ENCODE results near the gene SSH3. TPM values are rescaled to one million over a fixed set of nuclear protein-coding genes. Genes with fewer than 3 reads are reported as not detected.

Gene SSH3
- total and polyA plus RNA-seq, 2 of the 4 experiments (the other 2 are of a cell fraction), result 7.3 to 26.7 TPM

DNA sequence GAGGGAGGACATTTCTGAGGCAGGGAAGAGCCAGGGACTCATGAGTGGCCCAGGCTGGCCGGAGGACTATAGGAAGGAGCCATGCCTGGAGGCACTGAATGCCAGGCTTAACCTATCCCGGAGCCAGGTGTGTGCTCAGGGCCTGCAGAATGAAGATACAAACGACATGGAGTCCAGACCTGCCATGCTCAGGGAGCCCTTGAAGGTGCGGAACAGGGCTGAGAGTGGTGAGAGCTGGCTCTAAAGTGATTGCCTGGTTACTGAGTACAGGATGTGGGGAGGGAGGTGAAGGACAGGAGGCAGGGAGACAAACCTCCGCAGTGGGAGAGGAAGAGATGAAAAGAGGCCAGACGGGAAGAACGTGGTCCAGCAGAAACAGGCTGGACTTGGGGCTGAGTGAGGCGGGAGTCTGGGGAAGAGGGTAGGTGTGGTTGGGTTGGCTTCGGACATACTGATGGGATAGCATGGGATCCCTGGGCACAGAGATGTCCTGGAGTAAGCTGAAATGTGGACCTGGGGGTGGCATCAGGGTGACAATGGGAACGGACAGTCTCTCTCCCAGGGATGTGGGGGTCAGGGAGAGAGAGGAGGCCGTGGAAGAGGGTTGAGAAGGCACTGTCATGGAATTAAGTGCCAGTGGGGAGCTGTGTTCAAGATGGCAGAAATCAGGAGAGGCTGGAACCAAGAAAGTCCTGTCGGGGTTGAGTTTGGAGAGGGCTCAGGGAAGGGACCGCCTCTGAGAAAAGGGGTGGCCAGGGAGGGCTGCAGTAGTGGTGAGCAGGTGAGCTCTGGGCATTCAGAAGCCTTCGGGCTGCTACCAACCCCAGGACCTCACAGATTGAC, 15.8 kb upstream of the SSH3 start:
- ChIA-PET POLR2A (ENCODE audit: unreplicated experiment) (interaction anchor here (0.6 to 0.7 kb wide), 2 partner anchors 15 to 44 kb away, joined by 3 to 5 read pairs; partner anchors contain the start of gene SSH3), CTCF (interaction anchor here (1.0 to 1.1 kb wide), 2 partner anchors 10 to 15 kb away, joined by 3 read pairs; no protein-coding TSS in a partner anchor)
- in situ Hi-C loops (cut with MboI; ENCODE audit: low sequenced_read_pairs) (no loop called here), dilution Hi-C loops (cut with HindIII; ENCODE audit: low sequenced_read_pairs, unreplicated experiment) (no loop called here), intact Hi-C loops (cut with micrococcal nuclease) (loop anchor here (2.0 kb wide), 2 partner anchors 15 to 25 kb away; partner anchors contain the start of gene SSH3)
- no peaks in the 10 kb centered on the region for H3K9me3 ChIP-seq (ENCODE audit: control insufficient read depth, insufficient read depth, low read length)
- peak overlapping the region; percentile 98 for H4K5ac ChIP-seq (ENCODE audit: low read depth, low read length)
- peak overlapping the region; percentile 81 for H3K56ac ChIP-seq (ENCODE audit: extremely low read depth, insufficient read depth, low read length)
- peak overlapping the region; percentile 81 for H3K4me2 ChIP-seq (ENCODE audit: low read depth, low read length)
- peak overlapping the region; percentile 81 for H3K18ac ChIP-seq (ENCODE audit: low read depth, low read length)
- peak overlapping the region; percentile 97 for H2AFZ ChIP-seq (replicated peaks; ENCODE audit: low read length, poor library complexity)
- no peaks in the 10 kb centered on the region for H3K27me3 ChIP-seq (ENCODE audit: control insufficient read depth, insufficient read depth, low read length)
- peak overlapping the region; percentile 94 for H3K27ac ChIP-seq (ENCODE audit: insufficient read depth, low read length)
- peaks cover 19% of the 10 kb centered on the region for H3K4me1 ChIP-seq (ENCODE audit: control insufficient read depth, insufficient read depth, low read length)
- H4K8ac ChIP-seq (ENCODE audit: low read depth in 2 of 2, low read length in 2 of 2), result peak overlapping the region; percentile 97 to 100
- peak overlapping the region; percentile 11 for H2BK20ac ChIP-seq (ENCODE audit: low read depth, low read length)
- peak overlapping the region; percentile 95 for H3K4ac ChIP-seq (ENCODE audit: low read depth, low read length)
- H3K79me1 ChIP-seq (ENCODE audit: low read depth in 1 of 2, low read length in 2 of 2), result peaks cover 14 to 49% of the 10 kb centered on the region in 2 experiments; a peak in 3 of 4 replicates
- H3K4me3 ChIP-seq (ENCODE audit: insufficient read depth, low read depth, low read length), result no peak overlapping the region
- peak overlapping the region; percentile 64; the same call in 2 of the 3 replicates for H2BK15ac ChIP-seq (ENCODE audit: low read depth, low read length)
- peak overlapping the region; percentile 99 for H2AK9ac ChIP-seq (replicated peaks; ENCODE audit: low read depth, low read length, poor library complexity)
- H4K91ac ChIP-seq (ENCODE audit: insufficient read depth, low read depth, low read length), result peak overlapping the region; percentile 99
- H2AK5ac ChIP-seq (ENCODE audit: low read depth, low read length), result peak overlapping the region; percentile 99
- H3K23ac ChIP-seq (ENCODE audit: low read depth, low read length), result peak overlapping the region; percentile 86; the same call in 1 of the 2 replicates
- ATAC-seq (ENCODE audit: low read depth) (no peak), DNase-seq (no peak)
- peak overlapping the region; percentile 58 for H2BK120ac ChIP-seq (ENCODE audit: low read depth, low read length)
- peaks cover 56% of the 10 kb centered on the region for H3K36me3 ChIP-seq (ENCODE audit: control insufficient read depth, insufficient read depth, low read length)
- 92% methylated on average over 9 of the region's 14 CpGs; no CpG with 5 or more reads in 1 of the 2 experiments for WGBS, 2 experiments (ENCODE audit: extremely low coverage in 2 of 2, insufficient read length in 1 of 2)
- no TSS peak for BruUV-seq (replicated peaks)
- peaks cover 4% of the 10 kb centered on the region; the same call in 1 of the 2 replicates for H4K20me1 ChIP-seq (ENCODE audit: insufficient read depth, low read length)
- peak overlapping the region; percentile 90 for H2BK5ac ChIP-seq (ENCODE audit: low read depth, low read length, poor library complexity, severe bottlenecking)
- H3K9ac ChIP-seq (ENCODE audit: low read depth, low read length), result peak overlapping the region; percentile 87
- peaks cover 22% of the 10 kb centered on the region; the same call in 1 of the 2 replicates for H3K9me1 ChIP-seq (ENCODE audit: insufficient read depth, low read length)
- H3K14ac ChIP-seq (replicated peaks; ENCODE audit: low read depth, low read length), result peak overlapping the region; percentile 94
- TF ChIP-seq MAFK (IDR thresholded peaks at IDR 0.05; ENCODE audit: low read depth, low read length), result no peak
- no peak for TF ChIP-seq CHD1 (IDR thresholded peaks at IDR 0.05; ENCODE audit: low read depth, low read length)
- TF ChIP-seq, protein P1, sequence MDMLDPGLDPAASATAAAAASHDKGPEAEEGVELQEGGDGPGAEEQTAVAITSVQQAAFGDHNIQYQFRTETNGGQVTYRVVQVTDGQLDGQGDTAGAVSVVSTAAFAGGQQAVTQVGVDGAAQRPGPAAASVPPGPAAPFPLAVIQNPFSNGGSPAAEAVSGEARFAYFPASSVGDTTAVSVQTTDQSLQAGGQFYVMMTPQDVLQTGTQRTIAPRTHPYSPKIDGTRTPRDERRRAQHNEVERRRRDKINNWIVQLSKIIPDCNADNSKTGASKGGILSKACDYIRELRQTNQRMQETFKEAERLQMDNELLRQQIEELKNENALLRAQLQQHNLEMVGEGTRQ (IDR thresholded peaks at IDR 0.05; ENCODE audit: low read depth, low read length), result no peak
- TF ChIP-seq NFE2L2 (IDR thresholded peaks at IDR 0.05; ENCODE audit: low read depth, low read length), result no peak
- TF ChIP-seq RFX5 (IDR thresholded peaks at IDR 0.05; ENCODE audit: low read depth, low read length), result no peak
- TF ChIP-seq MAZ (IDR thresholded peaks at IDR 0.05; ENCODE audit: borderline replicate concordance, low read depth, low read length), result no peak
- TF ChIP-seq SMC3 (IDR thresholded peaks at IDR 0.05; ENCODE audit: low read depth, low read length), result no peak
- TF ChIP-seq, protein P2, sequence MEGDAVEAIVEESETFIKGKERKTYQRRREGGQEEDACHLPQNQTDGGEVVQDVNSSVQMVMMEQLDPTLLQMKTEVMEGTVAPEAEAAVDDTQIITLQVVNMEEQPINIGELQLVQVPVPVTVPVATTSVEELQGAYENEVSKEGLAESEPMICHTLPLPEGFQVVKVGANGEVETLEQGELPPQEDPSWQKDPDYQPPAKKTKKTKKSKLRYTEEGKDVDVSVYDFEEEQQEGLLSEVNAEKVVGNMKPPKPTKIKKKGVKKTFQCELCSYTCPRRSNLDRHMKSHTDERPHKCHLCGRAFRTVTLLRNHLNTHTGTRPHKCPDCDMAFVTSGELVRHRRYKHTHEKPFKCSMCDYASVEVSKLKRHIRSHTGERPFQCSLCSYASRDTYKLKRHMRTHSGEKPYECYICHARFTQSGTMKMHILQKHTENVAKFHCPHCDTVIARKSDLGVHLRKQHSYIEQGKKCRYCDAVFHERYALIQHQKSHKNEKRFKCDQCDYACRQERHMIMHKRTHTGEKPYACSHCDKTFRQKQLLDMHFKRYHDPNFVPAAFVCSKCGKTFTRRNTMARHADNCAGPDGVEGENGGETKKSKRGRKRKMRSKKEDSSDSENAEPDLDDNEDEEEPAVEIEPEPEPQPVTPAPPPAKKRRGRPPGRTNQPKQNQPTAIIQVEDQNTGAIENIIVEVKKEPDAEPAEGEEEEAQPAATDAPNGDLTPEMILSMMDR (conservative IDR thresholded peaks at IDR 0.05; ENCODE audit: low read depth, low read length), result no peak
- TF ChIP-seq BHLHE40 (IDR thresholded peaks at IDR 0.05; ENCODE audit: low read depth, low read length), result no peak
- TF ChIP-seq RAD21 (IDR thresholded peaks at IDR 0.05; ENCODE audit: low read length), result no peak
- TF ChIP-seq, protein P3, sequence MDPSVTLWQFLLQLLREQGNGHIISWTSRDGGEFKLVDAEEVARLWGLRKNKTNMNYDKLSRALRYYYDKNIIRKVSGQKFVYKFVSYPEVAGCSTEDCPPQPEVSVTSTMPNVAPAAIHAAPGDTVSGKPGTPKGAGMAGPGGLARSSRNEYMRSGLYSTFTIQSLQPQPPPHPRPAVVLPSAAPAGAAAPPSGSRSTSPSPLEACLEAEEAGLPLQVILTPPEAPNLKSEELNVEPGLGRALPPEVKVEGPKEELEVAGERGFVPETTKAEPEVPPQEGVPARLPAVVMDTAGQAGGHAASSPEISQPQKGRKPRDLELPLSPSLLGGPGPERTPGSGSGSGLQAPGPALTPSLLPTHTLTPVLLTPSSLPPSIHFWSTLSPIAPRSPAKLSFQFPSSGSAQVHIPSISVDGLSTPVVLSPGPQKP (IDR thresholded peaks at IDR 0.05; ENCODE audit: borderline replicate concordance, low read depth, low read length), result no peak
- no peak for TF ChIP-seq FOS (IDR thresholded peaks at IDR 0.05; ENCODE audit: low read depth, low read length)
- TF ChIP-seq POLR2A (IDR thresholded peaks at IDR 0.05; ENCODE audit: low read depth, low read length), result no peak
